NCI-H1092 (cell line): ENCODE measurements around the gene ZNF516.

ENCODE experiments used
- DNase-seq: peaks from one replicate; lab custom pipeline; 2025; lab: John Stamatoyannopoulos, UW

Gene ZNF516

DNA sequence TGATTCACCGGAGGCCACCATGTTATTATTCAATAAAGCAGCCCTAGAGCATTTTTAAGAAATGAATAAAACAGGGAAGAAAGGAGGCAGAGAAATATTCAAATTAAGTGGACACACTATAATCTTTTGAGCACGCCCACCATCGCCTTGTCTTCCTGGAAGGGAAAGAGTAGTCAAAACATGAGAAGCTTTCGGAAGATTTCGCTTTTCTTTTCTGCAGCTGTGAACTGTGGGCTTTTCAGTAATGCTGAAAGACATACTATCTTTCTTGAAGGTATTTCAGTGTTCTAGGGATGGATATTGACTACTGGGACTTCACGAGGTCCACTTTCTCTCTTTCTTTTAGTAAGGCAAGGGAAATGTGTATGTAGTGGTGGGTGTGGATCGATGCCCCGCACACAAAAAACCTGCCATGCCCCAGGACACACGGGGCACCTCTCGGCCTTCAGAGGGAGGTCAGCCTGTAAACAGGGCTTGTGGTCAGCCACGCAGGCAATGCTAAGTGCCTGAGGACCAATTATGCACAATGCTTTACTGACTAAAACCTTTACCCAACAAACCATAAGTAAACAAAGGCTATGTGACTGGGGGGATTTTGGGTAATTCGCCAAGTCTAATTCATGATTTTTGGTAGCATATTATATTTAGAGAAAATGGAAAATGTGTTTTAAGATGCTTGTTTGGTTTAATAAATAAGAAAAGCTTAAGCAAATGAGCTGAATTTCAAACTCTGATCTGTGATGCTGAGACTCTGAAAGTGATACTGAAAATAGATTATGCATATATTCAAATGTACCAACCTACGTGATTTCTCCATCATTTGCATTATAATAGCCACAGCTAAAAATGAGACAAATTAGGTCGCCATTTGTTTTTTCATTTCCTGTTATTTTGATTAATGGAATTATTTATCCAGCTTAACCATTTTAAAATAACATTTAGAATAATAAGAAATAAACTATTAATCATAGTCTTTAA, 130.5 kb downstream of the ZNF516 start:
- no peak for DNase-seq

DNA sequence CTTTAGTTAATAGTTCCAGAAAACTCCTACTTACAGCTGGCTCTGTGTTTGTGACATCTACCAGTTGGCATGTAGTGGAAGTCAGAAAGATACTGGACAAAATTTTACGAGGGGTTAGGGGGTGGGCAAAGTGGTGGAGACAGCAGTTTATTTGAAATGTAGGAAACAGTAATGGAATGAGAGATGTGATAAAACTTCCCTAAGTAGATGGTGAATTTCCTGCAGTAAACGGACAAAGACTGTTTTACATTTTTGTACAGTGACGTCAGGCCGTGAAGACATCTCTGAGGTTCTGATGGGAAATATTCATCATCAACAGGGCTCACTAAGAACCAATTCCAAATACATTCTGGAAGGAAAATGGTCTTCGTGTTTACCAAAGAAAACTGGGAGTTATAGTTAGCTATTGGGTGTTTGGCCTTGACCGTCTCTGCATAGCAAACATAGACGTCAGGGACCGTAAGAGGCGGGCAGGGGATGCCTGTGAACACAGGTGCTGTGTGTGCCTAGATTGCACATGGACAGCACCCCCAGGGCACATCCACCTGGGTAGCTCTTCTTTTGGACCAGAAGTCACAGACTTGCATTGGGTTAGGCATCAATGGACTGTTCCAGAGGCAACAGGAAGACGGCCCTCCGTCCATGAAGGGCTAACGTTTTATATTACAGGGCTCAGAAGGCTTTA, 131.5 kb downstream of the ZNF516 start:
- no peak for DNase-seq

DNA sequence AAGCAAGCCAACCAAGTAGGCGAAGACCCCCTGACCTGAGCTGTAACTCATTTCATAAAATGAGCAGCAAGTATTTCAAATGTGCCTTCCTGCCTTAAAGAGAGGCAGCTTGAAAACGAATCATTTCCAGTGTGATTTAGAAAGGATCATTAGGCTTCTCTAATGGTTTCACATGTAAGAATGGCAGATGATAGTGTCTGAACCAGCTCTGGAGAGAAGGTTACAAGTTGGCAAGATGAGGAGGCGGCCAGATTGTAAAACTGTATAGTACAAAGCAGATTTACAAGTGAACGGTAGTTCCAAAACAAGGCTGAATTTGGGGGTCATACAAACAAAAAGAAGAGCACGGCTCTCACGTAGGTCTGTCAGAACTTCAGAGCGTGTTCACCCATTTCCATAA, 132.4 kb downstream of the ZNF516 start:
- no peak for DNase-seq

DNA sequence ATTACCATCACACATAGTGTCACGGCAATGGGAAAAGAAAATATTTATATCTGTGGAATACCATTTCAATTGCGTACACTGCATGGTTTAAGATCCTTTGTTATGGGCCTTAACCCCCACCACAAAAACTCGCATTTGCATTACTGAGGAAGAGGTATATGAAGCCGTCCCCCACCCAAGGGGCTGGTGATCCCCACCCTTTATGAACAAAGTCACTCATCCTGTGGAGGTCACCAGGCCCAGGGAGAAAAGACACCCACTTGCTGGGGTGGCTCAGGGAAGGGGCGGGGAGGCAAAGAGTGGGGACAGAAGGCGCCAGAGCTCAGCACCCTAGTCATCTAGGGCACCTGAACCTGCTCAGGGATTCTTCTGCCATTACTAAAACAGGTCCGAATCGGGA, 133.8 kb downstream of the ZNF516 start:
- no peak for DNase-seq

DNA sequence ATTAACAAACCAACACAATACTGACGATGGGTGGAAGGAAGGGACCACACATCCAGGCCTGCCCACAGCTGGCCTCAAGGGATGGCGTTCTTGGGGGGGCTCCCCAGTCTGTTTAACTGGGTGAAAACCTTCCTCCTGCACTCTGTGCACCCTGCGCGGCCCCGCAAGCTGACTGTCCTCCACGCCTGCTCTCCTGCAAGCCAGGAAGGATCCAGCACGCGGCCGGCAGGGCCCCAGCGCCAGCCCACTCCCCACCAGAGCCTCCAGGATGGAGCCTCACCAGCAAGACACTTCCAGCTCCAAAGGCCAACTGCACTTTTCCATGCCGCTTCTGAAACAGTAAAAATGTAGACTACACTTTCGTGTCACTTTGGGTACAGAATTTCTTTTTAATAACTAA, 135.1 kb downstream of the ZNF516 start:
- no peak for DNase-seq

DNA sequence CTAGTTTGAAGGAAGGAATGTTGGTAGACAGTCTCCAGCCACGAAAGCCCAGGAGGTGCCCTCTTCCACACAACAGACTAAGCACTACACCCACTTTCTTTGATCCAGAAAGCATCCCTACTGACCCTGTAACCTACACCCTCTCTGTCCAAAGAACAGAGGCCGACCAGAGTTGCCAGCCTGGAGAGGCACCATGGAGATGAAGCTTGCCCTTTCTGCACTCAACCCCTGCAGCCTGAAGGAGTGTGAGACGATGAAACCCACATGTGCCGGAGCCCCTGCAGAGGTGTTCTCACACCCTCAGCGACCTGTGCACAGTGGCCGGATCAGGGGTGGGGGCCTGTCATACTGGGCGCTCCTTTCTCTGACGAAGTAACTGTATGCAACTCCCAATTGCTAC, 136.3 kb downstream of the ZNF516 start:
- DNase-seq, result no peak

DNA sequence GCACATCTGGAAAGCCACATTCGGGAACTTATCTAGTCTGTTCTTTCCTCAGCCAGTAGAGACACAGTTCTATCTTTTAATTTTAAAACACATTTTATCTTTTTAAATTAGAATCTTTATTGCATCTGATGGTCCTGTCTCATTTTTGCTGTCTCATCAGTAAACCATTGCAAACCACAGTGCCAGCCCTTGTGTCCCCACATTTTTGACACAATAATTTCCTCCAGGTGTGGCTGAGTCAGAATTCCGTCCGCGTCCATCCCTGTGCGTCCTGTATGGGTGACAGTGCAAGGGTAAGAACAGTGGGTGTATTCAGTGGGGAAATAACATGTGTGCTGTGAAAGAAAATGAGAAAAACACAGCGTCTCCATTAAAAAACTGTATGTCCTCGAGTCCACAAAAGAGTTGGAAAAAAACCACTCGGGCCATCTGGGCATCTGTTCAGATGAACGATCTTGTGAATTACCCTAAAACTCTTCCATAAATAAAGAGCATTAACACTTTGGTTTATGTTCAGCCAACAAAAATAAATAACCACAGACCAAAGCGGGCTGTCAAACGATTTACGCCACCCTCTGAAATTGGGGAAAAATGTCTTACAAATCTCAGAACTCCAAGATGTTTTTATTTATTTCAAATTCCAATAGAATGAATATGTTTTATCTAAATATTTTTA, 137.3 kb downstream of the ZNF516 start:
- no peak for DNase-seq

DNA sequence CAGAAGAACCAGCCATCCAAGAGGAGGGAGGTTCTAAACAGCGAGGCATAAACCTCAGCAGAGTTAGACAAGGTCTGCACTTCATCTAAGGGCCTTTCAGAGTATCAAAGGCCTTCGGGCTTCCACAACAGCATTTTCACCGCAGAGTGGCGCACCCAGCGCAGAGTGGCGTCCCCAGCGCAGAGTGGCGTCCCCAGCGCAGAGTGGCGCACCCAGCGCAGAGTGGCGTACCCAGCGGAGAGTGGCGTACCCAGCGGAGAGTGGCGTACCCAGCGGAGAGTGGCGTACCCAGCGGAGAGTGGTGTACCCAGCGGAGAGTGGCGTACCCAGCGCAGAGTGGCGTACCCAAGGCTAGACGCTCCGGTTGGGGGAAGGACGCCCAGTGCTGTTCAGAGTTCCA, 137.9 kb downstream of the ZNF516 start:
- no peak for DNase-seq

DNA sequence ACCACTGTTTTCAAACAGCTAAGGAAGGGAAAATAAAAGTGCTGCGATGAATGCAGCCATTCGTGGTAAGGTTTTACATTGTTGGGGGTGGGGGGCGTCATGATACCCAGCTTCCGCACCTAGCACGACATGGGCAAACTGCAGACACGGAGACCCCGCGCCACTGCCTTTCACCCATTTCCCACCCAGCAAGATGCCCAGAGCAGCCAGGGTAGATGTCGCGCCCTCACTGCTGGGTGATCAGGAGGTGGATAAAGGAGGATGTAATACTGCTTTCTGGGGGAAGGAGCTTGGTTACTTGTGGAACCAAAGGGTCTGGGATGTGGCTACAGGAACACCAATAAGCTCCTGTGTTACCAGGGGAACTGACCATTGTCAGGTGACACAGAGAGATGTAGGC, 138.4 kb downstream of the ZNF516 start:
- DNase-seq, result no peak

DNA sequence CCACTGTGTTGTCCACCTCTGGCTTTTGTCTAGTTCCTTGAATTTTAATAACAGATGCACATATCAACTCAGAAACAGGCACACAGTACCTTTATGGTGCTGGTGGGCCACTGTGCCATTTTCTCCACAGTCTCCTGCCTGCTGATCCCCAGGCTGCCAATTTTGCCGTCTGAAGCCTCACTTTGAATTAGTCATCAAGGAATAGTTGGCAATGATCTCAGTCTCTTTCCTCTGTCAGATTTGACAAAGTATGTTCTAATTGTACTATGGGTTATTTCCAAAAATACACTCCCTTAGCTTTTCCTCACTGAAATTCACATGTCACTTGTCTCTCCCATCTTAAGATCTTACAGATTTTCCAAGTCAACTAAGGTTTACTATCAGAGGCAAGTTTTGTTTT, 140.7 kb downstream of the ZNF516 start:
- DNase-seq, result no peak

DNA sequence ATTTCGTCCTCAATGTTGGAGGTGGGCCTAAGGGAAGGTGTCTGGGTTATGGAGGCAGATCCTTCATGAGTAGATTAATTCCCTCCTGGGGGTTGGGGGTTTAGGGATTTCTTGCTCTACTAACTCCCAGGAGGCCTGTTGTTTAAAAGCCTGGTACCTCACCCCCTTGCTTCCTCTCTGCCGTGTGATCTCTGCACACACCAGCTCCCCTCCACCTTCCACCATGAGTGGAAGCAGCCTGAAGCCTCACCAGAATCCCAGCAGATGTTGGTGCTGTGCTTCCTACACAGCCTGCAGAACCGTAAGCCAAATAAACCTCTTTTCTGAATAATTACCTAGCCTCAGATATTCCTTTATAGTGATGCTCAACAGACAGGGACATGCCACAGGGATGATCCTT, 141.5 kb downstream of the ZNF516 start:
- no peak for DNase-seq

DNA sequence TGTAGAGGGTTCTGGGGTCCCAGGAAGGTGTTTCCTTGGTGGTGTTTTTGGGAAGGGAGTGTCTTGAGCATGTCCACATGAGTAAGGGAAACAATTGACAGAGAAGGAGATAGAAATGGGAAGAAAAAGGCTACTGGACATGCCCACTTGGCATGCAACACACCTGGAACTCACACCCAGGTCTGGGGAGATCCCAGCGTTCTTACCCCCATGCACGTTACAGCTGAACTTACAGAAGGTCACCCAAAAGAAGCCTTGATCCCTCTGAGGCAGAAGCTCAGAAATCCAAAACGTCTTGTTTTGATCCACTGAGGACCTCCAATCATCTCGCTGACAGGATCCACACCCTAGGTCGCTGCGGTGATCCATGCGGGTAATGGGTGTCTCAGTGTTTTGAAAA, 142.0 kb downstream of the ZNF516 start:
- DNase-seq, result no peak

DNA sequence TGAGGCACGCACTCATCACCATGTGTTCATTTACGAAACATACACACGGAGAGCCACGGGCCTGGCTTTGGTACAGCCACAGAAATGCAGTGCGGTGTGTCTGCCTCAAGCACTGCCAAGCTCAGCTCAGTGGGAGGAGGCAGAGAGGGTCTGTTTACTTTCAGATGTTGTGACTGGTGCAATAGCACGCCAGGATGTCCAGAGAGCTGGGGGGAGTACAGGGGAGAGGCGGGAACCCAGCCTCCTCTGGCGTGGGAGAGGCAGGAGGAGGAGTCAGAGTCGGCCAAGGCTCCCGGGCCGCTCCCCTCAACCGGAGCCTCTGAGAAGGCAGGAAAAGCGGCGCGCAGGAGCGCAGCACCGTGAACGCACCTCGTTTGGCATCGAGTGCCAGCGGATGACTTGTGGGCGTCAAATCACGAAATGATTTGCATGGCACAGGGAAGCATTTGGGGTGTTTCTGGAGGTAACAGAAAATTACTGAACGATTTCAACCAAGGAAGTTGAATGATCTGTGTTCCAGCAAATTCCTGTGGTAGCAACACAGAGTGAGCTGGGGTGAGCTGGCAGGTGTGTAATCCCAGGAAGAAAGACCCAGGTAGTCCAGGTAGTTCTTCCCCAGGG, 143.0 kb downstream of the ZNF516 start:
- DNase-seq, result peak; percentile 88

DNA sequence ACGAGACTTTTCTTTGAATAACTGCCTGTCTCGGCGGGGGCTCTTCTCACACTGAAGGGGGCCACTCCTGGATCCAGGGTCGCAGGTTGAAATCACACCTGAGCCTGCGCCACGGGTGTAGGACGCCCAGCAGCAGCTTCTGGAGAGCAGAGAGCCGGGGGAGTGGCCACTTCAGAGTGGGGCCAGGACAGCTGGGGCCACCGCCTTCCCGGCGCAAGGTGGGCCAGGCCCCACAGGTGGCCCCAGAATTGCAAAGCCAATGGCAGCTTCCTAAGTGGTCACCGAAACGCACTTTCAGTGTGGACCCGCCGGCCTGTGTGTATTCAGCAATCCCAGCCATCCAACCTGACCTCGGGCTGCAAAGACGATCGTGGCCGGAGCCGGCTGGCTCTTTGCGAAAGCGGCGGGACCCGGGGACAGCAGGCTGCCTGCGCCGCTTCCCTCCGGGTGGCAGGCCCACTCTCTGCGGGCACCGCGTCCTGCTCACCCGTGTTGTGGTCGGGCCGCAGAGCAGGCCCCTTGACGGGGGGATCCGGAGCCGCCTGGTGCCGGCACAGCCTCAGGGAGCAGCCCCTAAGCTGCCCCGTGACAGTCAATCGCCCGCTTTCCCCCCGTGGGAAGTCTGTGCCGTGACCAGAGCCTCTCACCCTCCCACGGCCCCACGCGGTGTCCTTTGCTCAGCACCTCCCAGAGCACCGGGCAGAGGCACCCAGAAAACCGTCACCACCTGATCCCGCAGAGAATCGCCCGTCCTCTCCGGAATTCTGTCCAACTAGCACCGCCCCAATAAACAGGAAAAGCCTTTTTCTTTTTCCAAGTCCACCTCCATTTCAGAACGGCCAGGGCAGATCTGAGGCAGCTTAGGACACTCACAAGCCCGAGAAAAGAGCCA, 144.7 kb downstream of the ZNF516 start:
- DNase-seq, result no peak

DNA sequence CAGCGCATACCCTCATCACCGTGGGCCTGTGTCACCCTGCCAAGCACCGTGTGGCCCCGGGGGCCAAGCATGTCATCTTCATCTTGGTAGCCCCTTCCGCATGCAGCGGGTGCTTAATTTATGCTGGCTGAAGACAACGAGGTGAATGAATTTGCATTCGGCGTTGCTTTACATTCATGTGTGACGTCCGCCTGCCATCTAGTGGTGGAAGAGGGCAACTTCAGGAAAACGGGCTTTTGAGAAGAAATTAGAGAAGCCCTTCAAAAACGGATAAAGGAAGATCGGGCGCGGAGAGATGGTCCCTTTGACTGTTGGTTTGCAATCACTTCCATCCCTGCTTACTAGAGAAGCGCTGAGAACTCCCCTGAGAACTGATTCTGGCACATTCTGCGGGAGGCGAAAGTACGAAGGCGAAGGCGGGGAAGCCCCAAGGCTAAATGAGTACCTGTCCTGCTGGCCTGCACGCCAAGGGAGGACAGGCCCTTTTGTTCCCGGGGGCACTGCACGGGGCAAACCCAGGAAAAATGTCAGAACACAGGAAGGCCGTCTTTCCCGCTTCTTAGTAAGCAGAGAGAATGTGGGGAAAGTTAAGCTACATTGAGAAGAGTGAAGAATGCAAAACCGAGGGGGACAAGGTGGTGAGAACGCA, 145.9 kb downstream of the ZNF516 start:
- DNase-seq, result peak; percentile 88

DNA sequence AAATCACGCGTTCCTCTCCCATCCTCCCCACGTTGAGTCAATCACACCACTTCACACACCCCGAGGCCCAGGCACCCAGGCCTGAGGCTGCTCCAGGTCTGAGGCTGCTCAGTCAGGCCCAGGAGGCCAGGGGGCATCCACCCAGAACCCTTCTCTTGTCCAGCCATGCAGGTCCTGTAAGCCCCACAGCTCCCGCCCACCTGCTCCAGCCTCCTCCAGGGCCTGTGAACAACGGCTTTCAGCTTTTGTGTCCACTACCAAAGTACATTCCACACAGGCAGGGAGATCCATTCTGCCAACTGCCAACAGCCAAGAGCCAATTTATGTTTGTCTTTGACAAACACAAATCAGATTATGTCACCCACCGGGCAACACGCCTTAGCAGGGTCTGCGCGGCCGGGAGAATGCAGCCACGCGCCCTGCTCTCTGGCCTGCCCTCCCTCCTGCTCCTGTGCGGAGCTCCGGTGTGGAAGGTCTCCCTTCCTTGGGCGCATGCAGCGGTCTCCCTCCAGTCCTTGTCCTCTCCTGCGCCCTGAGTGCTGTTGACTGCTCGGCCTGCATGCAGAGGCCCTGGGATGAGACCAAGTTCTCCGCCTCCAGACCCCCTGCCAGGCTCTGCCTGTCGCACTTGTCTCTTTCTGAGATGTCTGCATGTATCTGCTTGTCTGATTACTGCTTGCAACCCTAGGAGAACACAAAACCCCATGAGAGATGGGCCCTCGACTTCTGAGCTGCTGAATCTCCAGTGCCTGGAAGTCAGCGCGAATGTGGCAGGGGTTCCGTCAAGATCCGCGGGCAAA, 146.6 kb downstream of the ZNF516 start:
- peak; percentile 86 for DNase-seq

DNA sequence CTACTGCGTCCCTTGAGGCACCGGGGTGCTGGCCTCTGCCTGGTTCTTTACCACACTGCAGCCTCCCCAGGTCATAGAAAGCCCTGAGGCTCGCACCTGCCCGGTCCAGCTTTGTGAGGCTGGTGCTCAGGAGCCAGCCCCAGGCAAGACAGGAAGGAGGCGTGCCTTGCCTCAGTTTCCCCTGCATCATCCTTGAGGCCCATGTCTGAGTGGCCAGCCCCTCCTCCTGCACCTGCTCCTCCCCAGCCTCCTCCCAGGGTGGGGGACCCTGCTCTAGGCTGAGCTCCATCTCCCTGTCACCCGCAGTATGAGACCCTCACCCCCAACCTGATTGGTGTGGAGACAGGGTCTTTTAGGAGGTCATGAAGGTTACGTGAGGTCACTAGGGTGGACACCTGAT, 147.7 kb downstream of the ZNF516 start:
- no peak for DNase-seq

DNA sequence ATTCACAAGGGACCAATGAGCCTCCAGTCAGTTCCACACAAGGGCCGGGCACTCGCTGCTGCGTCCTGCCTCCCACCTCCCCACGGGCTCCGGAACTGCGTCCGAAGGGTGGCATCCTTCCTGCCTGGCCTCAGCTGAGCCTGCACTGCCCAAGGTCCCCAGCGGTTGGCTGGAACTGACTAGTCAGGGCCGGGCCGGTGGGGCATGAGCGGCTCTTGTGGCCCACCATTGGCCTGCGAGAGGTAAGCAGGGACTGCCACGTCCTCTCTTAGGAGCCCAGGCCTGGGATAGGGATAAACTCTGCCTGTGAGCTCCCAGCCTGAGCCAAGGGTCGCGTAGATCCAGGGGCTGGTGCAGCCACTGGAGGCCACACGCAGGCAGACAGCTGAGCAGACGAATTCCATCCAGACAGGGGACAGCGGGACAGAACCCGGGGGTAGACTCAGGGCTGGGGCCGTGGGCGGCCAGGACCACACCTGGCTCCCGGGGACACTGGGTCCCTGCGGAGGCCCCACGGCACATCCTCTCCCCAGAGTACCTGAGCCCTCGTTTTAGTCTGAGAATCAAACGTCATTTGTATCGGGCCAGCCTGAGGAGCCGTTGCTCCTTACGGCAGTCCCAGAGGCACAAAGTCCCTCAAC, 148.4 kb downstream of the ZNF516 start:
- no peak for DNase-seq

DNA sequence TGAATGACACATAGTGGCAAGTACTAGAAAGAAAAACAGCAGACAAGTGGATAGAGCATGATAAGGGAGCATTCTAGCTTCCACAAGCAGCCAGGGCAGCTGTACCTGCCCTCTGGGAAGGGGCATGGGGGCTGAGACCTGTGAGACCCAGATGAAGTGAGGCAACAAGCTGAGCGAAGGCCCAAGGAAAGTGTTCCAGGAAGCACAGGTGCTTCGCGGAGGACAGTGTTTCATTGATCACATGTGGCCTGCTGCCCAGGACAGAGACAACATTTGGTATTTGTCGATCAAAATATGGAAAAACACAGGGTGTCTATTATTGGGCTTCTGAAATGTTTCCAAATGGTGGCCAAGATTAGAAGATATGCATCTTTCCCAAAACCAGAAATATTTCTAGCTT, 149.1 kb downstream of the ZNF516 start:
- no peak for DNase-seq
